HG02981 (cell line): ENCODE data around the gene GRB2.

Experiments used
- ATAC-seq: cut with Tn5 transposase; IDR thresholded peaks from one replicate; pipeline ENCODE4 v1.9.1; 2021; ENCODE audit warnings: mild to moderate bottlenecking, moderate library complexity; ENCODE audit not compliant: unreplicated experiment

The GRB2 gene

GRCh38 chr17:75414488-75414887 is 9.0 kb upstream of the GRB2 start:
- no peak for ATAC-seq

DNA sequence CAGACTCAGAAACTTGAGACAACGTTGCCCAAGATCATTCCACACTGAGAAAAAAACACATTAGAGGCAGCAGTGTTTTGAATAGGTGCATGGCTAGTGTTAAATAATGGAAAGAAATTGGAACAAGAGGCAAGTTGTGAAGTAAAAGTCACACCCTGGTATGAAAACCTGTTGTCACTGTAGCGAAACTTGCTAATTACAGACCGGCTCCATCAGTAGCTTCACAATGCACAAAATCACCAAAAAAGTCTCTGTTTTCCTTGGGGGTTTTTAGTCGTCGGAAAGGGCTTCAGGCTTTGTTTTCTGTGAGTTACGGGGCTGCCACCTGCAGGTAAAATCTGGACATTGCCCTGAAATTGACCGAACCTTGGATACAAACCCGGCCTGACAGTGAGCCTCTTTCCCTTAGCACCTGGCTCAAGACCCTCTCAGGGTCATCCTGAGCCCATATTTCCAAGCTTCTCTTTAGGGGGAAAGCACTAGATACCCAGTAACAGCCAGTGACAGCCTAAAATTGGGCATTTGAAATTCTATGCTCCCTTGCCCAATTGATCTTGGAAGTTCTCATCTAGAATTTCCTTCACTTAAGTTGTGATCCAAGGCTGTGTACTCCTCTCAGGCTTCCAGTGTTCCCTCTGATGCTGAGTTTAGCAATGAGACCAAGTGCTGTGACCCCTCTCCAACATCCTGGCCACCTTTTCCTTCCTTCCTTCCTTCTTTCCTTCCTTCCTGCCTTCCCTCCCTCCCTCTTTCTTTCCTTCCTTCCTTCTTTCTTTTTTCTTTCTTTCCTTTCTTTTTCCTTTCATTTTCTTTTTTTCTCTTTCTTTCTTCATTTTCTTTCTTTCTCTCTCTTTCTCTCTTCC is 7.2 kb upstream of the GRB2 start:
- ATAC-seq, result no peak

GRCh38 chr17:75411328-75412067 is 6.0 kb upstream of the GRB2 start:
- ATAC-seq, result no peak

- ATAC-seq, result no peak
Observed at GRCh38 chr17:75410141-75410540, 4.7 kb upstream of the GRB2 start.

DNA sequence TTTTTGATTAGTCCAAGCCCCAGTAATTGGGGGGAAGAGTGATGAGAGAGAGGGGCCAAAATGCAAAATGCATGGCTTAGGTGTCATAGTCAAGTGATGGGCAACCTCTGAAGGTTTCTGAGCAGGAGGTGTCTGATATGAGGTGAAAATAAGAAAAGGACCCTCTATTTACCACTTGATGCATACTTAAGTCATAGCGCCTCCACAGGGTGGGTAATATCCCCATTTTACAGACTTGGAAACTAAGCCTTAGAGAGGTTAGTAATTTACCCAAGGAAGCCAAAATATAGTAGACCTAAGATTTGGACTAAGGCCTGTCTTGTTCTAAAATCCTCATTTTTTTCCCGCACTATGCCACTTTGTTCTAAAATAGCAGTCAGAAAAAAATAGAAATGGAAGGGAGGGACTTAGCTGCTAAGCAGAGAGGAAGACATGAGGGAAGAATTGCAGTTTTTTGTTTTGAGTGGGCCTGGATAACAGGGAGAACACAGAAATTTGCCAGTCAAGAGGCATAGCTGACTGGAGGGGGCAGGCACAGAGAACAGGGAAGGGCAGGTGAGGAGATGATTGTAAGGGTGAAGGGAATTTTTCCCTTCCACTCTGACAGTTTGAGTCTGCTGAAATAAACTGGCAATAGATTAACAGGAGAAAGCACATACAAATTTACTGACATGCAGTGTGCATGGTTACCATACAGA is 2.3 kb upstream of the GRB2 start:
- ATAC-seq, result no peak

- ATAC-seq, result no peak
Observed at GRCh38 chr17:75406222-75406615, 741 bp upstream of the GRB2 start.

GRCh38 chr17:75404731-75405364 is 630 bp downstream of the GRB2 start:
- peak; percentile 17 for ATAC-seq

DNA sequence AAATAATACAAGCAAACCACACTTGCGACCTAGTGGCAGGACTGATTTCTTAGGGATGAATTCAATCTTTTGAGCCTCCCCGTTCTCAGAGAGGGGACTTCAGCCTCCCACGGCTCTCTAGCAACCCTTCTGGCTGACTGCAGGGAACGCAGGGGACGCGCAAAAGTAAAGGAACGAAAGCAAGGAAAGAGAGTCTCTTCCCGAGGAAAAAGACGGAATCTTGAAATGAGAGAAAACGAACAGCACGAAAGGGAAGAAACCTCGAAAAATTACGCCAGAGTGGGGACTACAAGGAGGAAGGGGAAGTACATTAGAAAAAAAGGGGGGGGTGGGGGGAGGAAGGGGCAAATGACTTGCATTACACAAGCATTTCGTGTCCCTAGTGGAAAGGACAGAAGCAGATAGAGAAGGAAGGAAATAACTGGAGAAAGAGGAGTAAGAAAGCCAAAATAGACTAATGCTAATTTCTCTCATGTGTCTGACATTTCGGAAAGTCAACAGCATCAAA is 1.2 kb downstream of the GRB2 start:
- ATAC-seq, result no peak

- no peak for ATAC-seq
Observed at GRCh38 chr17:75403131-75403530, 2.3 kb downstream of the GRB2 start.

DNA sequence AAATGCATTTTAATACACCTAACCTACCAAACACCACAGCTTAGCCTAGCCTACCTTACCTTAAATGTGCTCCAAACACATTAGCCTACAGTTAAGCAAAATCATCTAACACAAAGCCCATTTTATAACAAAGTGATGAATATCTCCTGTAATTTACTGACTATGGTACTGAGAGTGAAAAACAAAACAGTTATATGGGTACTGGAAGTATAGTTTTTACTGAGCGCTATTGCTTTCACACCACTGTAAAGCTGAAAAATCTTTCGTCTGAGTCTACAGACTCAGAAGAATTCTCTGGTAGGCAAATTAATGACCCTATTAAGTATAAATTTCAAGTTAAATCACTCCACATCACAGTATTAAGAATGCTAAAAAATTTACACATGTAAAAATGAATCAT is 3.5 kb downstream of the GRB2 start:
- no peak for ATAC-seq

DNA sequence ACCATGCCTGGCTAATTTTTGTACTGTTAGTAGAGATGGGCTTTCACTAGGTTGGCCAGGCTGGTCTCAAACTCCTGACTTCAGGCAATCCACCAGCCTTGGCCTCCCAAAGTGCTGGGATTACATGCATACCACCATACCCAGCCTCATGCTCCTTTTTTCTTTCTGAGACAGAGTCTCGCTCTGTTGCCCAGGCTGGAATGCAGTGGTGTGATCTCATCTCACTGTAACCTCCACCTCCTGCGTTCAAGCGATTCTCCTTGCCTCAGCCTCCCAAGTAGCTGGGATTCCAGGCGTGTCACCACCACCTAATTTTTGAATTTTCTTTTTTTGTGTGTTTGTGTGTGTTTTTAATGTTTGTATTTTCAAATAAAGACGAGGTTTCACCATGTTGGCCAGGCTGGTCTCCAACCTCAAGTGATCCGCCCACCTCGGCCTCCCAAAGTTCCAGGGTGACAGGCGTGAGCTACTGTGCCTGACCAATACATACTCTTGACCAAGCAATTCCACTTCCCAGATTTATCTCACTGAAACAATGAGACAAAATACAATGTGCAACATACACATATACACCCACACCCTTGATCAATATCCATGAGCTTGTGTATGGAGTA is 5.0 kb downstream of the GRB2 start:
- no peak for ATAC-seq

DNA sequence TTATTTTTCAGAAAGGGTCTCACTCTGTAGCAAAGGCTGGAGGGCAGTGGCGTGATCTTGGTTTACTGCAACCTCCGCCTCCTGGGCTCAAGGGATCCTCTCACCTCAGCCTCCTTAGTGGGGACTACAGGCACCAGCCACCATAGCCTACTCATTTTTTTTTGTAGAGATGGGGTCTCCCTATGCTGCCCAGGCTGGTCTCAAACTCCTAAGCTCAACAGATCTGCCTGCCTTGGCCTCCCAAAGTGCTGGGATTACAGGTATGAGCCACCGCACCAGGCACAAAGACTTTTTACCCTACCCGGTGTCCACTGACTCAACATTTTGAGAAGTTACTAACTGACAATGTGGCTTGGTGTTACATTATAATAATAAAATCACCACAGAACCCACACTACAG is 7.2 kb downstream of the GRB2 start:
- no peak for ATAC-seq

GRCh38 chr17:75397217-75397616 is 8.3 kb downstream of the GRB2 start:
- ATAC-seq, result no peak

DNA sequence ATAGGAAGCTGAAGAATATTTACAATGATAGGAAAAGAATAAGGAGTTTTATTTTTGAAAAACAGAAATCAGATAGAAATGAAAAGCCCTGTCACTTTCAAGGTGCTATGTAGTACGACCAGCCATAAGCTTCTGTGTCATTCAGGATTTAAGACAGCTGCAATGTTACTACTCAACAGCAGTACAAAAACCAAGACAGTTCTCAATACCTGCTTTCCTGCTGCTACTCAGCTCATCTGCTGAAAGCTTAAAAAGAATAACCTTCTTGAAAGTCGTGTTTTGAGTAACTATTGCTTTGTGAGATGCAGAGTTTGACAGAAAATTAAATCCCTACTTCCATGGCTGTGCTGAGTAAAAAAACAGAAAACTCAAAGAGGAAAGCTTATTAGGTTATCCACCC is 8.7 kb downstream of the GRB2 start:
- ATAC-seq, result no peak

GRCh38 chr17:75396025-75396424 is 9.5 kb downstream of the GRB2 start:
- no peak for ATAC-seq

GRCh38 chr17:75394332-75394918 is 11.1 kb downstream of the GRB2 start:
- no peak for ATAC-seq

- ATAC-seq, result peak; percentile 89
Observed at GRCh38 chr17:75393523-75394331, 11.8 kb downstream of the GRB2 start.

DNA sequence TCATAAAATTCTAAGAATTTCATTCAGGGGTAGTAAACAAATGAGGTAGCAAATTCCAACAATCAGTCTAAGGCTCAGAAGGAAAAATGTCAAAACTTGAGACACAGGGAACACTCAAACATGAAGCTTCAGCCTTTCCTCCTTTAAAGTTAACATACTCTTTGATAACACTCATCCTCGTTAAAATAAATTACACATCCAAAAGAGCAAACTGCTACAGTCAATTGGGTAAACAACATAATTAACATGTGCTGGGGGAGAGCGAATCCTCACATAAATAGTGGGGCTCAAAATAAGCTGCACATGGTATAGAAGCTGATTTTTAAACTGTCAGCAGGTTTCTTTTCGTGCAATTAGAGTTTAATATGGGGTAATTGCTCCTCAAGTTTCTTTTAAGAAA is 12.9 kb downstream of the GRB2 start:
- no peak for ATAC-seq

GRCh38 chr17:75390982-75391381 is 14.5 kb downstream of the GRB2 start:
- no peak for ATAC-seq
